OCI-LY7 (cell line): ENCODE results near the gene PHKG2. TPM values are rescaled to one million over a fixed set of nuclear protein-coding genes. Genes with fewer than 3 reads are reported as not detected.
A peak's percentile ranks its signal among the peaks of the same experiment; 100 is the strongest.

Experiments used
- BruUV-seq: library from RNA; stranded (reverse); fragments of 400-500 nt; replicated peaks from 2 replicates; lab custom pipeline; 2021; lab: Mats Ljungman, UMichigan
- CTCF ChIA-PET: fragments of 300-600 bp; sonication (Branson Sonifier 250); formaldehyde crosslinking; loops from one replicate; lab custom pipeline; 2022; ENCODE audit warnings: antibody characterized with exemption; ENCODE audit not compliant: unreplicated experiment; lab: Charles Lee
- POLR2A ChIA-PET: fragments of 300-600 bp; sonication (Branson Sonifier 250); formaldehyde crosslinking; loops from one replicate; lab custom pipeline; 2022; ENCODE audit warnings: antibody characterized with exemption; lab: Charles Lee
- DNase-seq: peaks from one replicate; pipeline ENCODE4 v3.0.0-alpha.2; 2015; ENCODE audit warnings: low spot score
- H2AFZ ChIP-seq: fragments of 200-600 bp; sonication (generic), shearing (Covaris generic); 2 replicates; pipeline ENCODE4 v1.6.1; 2014; ENCODE audit warnings: mild to moderate bottlenecking, antibody characterized with exemption, low read length, moderate library complexity
- H3K27ac ChIP-seq: fragments of 200-600 bp; sonication (generic); 2 replicates; pipeline ENCODE4 v1.5.1; 2014; ENCODE audit warnings: mixed run types, low read depth, mild to moderate bottlenecking, moderate library complexity, low read length, inconsistent platforms; ENCODE audit not compliant: poor library complexity, severe bottlenecking
- H3K36me3 ChIP-seq: fragments of 200-600 bp; sonication (generic); 2 replicates; pipeline ENCODE4 v1.6.1; 2014; ENCODE audit warnings: mild to moderate bottlenecking, antibody characterized with exemption, low read length, moderate library complexity, mixed read lengths; ENCODE audit not compliant: insufficient read depth
- H3K4me1 ChIP-seq: fragments of 200-600 bp; sonication (generic); 2 replicates; pipeline ENCODE4 v1.5.1; 2014; ENCODE audit warnings: mild to moderate bottlenecking, low read length; ENCODE audit not compliant: insufficient read depth, poor library complexity, severe bottlenecking
- H3K4me2 ChIP-seq: fragments of 200-600 bp; sonication (generic); 2 replicates; pipeline ENCODE4 v1.6.1; 2014; ENCODE audit warnings: mild to moderate bottlenecking, low read length
- H3K4me3 ChIP-seq: fragments of 200-600 bp; sonication (generic); 2 replicates; pipeline ENCODE4 v1.5.1; 2014; ENCODE audit warnings: mild to moderate bottlenecking, low read depth, low read length; ENCODE audit not compliant: poor library complexity, severe bottlenecking
- H3K79me2 ChIP-seq: fragments of 200-600 bp; sonication (generic); 2 replicates; pipeline ENCODE4 v1.6.1; 2016; ENCODE audit warnings: low read depth, mild to moderate bottlenecking, low read length, moderate library complexity, mixed read lengths; ENCODE audit not compliant: insufficient read depth
- H3K9me2 ChIP-seq: fragments of 200-600 bp; sonication (generic); 2 replicates; pipeline ENCODE4 v1.6.1; 2016; ENCODE audit warnings: mild to moderate bottlenecking, low read length, mixed read lengths; ENCODE audit not compliant: insufficient read depth
- H3K9me3 ChIP-seq: fragments of 200-600 bp; sonication (generic); 2 replicates; pipeline ENCODE4 v1.6.1; 2014; ENCODE audit warnings: mild to moderate bottlenecking, mixed run types, low read length, mixed read lengths
- H4K20me1 ChIP-seq: fragments of 200-600 bp; sonication (generic); 2 replicates; pipeline ENCODE4 v1.6.1; 2014; ENCODE audit warnings: mild to moderate bottlenecking, antibody characterized with exemption, low read length, moderate library complexity, mixed read lengths; ENCODE audit not compliant: insufficient read depth
- CTCF ChIP-seq: fragments of 200-600 bp; sonication (generic); conservative IDR thresholded peaks from 2 replicates; pipeline ENCODE4 v1.5.1; 2014; ENCODE audit warnings: mild to moderate bottlenecking, antibody characterized with exemption, low read length, moderate library complexity, mixed read lengths
- EZH2phosphoT487 ChIP-seq: fragments of 200-600 bp; sonication (generic); IDR thresholded peaks from 2 replicates; pipeline ENCODE4 v1.6.1; 2018; ENCODE audit warnings: low read depth, borderline replicate concordance, mild to moderate bottlenecking, mixed run types, antibody characterized with exemption, low read length, moderate library complexity, mixed read lengths
- intact Hi-C: fragments of 100-400 bp; cut with micrococcal nuclease; formaldehyde crosslinking; loops from one replicate; pipeline ENCODE4 v1.10.0; 2022; ENCODE audit not compliant: unreplicated experiment
- total RNA-seq, 2 experiments: library from RNA; depleted of rRNA in 1 of 2; stranded (reverse); fragments of >200 nt in 1 of 2; shearing (Covaris generic) in 1 of 2; gene quantifications; 2 replicates each; pipeline ENCODE4 v1.2.3, GENCODE V29; 2014 to 2022

PHKG2 gene
- total RNA-seq, 2 experiments from 2014 or later: 40.5 to 41.9 TPM

- H3K79me2 ChIP-seq: 0 out of 2 replicates have a peak, but pooled peaks cover 6% of the 10 kb centered on the region
- no TSS peak for BruUV-seq
- no peak overlapping the region for H2AFZ ChIP-seq
- no peak for DNase-seq
- no peak overlapping the region for H3K27ac ChIP-seq
- intact Hi-C loops: loop anchor here (10.0 kb wide), 1 partner anchor 1881 kb away; the partner anchor contains the start of gene ATP2A1
- H3K9me3 ChIP-seq: no peaks in the 10 kb centered on the region
- POLR2A ChIA-PET: no interaction called here
- H3K9me2 ChIP-seq: no peaks in the 10 kb centered on the region
- CTCF ChIA-PET: no interaction called here
- H3K4me2 ChIP-seq: no peak overlapping the region
- H4K20me1 ChIP-seq: no peaks in the 10 kb centered on the region
- TF ChIP-seq CTCF (no peak), EZH2phosphoT487 (no peak)
- no peak overlapping the region for H3K4me3 ChIP-seq
- peaks cover 28% of the 10 kb centered on the region for H3K4me1 ChIP-seq
- H3K36me3 ChIP-seq: peaks cover 71% of the 10 kb centered on the region
Measured at GRCh38 chr16:30755955-30756780, 7.9 kb downstream of the PHKG2 start.

GRCh38 chr16:30756781-30757100 is 8.5 kb downstream of the PHKG2 start:
- BruUV-seq: TSS peak; percentile 37

More at GRCh38 chr16:30756781-30757100, 8.5 kb downstream of the PHKG2 start:
- Histone ChIP-seq H3K79me2 (0 out of 2 replicates have a peak, but pooled peaks cover 6% of the 10 kb centered on the region), H3K4me1 (peaks cover 29% of the 10 kb centered on the region), H3K9me3 (no peaks in the 10 kb centered on the region), H4K20me1 (no peaks in the 10 kb centered on the region), H3K4me3 (no peak overlapping the region), H3K27ac (no peak overlapping the region), H2AFZ (no peak overlapping the region), H3K36me3 (peaks cover 66% of the 10 kb centered on the region), H3K9me2 (no peaks in the 10 kb centered on the region), H3K4me2 (no peak overlapping the region)
- ChIA-PET CTCF (no interaction called here), POLR2A (no interaction called here)
- no peak for TF ChIP-seq CTCF
- TF ChIP-seq EZH2phosphoT487: no peak
- intact Hi-C loops: loop anchor here (10.0 kb wide), 1 partner anchor 1882 kb away; the partner anchor contains the start of gene ATP2A1
- no peak for DNase-seq
